K562 (cell line): Measurements from ENCODE around the gene PRELID3B. TPM values are rescaled to one million over a fixed set of nuclear protein-coding genes. Genes with fewer than 3 reads are reported as not detected.
A peak's percentile ranks its signal among the peaks of the same experiment; 100 is the strongest.

Experiments used
- CTCFL ChIP-seq: IDR thresholded peaks from 2 replicates; pipeline ENCODE4 v1.6.1; 2011; ENCODE audit warnings: borderline replicate concordance, low read depth, mild to moderate bottlenecking, moderate library complexity, low read length; ENCODE audit not compliant: insufficient read depth, poor library complexity, severe bottlenecking
- E2F8 ChIP-seq: fragments of 450-650 bp; IDR thresholded peaks from 2 replicates; pipeline ENCODE4 v1.7.1; 2018; ENCODE audit warnings: mild to moderate bottlenecking, low read depth; ENCODE audit not compliant: partially characterized antibody
- ELF1 ChIP-seq: fragments of 200-800 bp; sonication (Bioruptor generic); IDR thresholded peaks from 2 replicates; pipeline ENCODE4 v1.6.1; 2016; ENCODE audit warnings: missing genetic modification characterization, missing compliant biosample characterization
- GABPB2 ChIP-seq: fragments of 250-450 bp; sonication (Bioruptor Pico); conservative IDR thresholded peaks from 2 replicates; pipeline ENCODE4 v1.5.1; 2021; ENCODE audit warnings: mild to moderate bottlenecking
- HDAC1 ChIP-seq, 2 experiments: fragments of 450-650 bp; IDR thresholded peaks; 2 replicates each; pipeline ENCODE4 v1.6.1; 2016 to 2017; ENCODE audit warnings: inconsistent platforms in 1 of 2, mild to moderate bottlenecking in 1 of 2, moderate library complexity in 1 of 2
- HNRNPUL1 ChIP-seq: fragments of 200-400 bp; formaldehyde crosslinking; IDR thresholded peaks from 2 replicates; pipeline ENCODE4 v1.6.1; 2017; ENCODE audit warnings: low read length
- HOXB6 ChIP-seq: fragments of 250-450 bp; sonication (Bioruptor Pico); IDR thresholded peaks from 2 replicates; pipeline ENCODE4 v1.5.1; 2022; ENCODE audit warnings: mild to moderate bottlenecking, borderline replicate concordance
- JUND ChIP-seq, 2 experiments: IDR thresholded peaks; 2 replicates in 1 of 2; 3 replicates in 1 of 2; pipeline ENCODE4 v1.6.1; 2011; ENCODE audit warnings: borderline replicate concordance in 2 of 2, low read depth in 2 of 2, low read length in 2 of 2, improper control_type of control experiment in 1 of 2, missing biosample characterization in 1 of 2, missing genetic modification characterization in 1 of 2, missing genetic modification reagents in 1 of 2
- LEF1 ChIP-seq: fragments of 450-650 bp; IDR thresholded peaks from 2 replicates; pipeline ENCODE4 v1.6.1; 2016; ENCODE audit warnings: mild to moderate bottlenecking
- MCM3 ChIP-seq: fragments of 450-650 bp; IDR thresholded peaks from 2 replicates; pipeline ENCODE4 v1.6.1; 2016
- MTA3 ChIP-seq: fragments of 450-650 bp; formaldehyde crosslinking; IDR thresholded peaks from 2 replicates; pipeline ENCODE4 v1.6.1; 2017; ENCODE audit warnings: mild to moderate bottlenecking, borderline replicate concordance
- MYBL2 ChIP-seq, 2 experiments: fragments of 450-650 bp in 1 of 2; sonication (generic) in 1 of 2; formaldehyde crosslinking in 1 of 2; IDR thresholded peaks; 2 replicates each; pipeline versions ENCODE4 v1.6.1 to v1.8.1; 2017 to 2022; ENCODE audit warnings: borderline replicate concordance in 1 of 2, inconsistent platforms in 1 of 2, low read depth in 1 of 2, mild to moderate bottlenecking in 1 of 2, missing genetic modification reagents in 1 of 2, moderate library complexity in 1 of 2
- NFE2 ChIP-seq: IDR thresholded peaks from 2 replicates; pipeline ENCODE4 v1.6.1; 2014; ENCODE audit warnings: antibody characterized with exemption, low read depth
- RAD21 ChIP-seq, 2 experiments: fragments of 250-450 bp in 1 of 2; fragments of 450-650 bp in 1 of 2; sonication (Bioruptor Pico) in 1 of 2; formaldehyde crosslinking in 1 of 2; IDR thresholded peaks in 1 of 2; conservative IDR thresholded peaks in 1 of 2; 2 replicates each; pipeline versions ENCODE4 v1.4.0 to v1.8.0; 2020 to 2022; ENCODE audit warnings: mild to moderate bottlenecking in 2 of 2, moderate library complexity in 1 of 2
- RNF2 ChIP-seq: sonication (generic); IDR thresholded peaks from 2 replicates; pipeline ENCODE4 v1.6.1; 2016
- SOX6 ChIP-seq: fragments of 450-650 bp; IDR thresholded peaks from 2 replicates; pipeline ENCODE4 v1.6.1; 2014; ENCODE audit warnings: mild to moderate bottlenecking
- TGIF2 ChIP-seq: sonication (generic); formaldehyde crosslinking; IDR thresholded peaks from 2 replicates; pipeline ENCODE4 v1.8.1; 2022; ENCODE audit warnings: mild to moderate bottlenecking, missing genetic modification reagents, moderate library complexity
- ZFPM2 ChIP-seq: fragments of 250-450 bp; sonication (Bioruptor Pico); IDR thresholded peaks from 2 replicates; pipeline ENCODE4 v1.5.1; 2022; ENCODE audit warnings: mild to moderate bottlenecking
- ZNF79 ChIP-seq: fragments of 250-450 bp; sonication (Bioruptor Pico); IDR thresholded peaks from 2 replicates; pipeline ENCODE4 v1.4.0; 2020; ENCODE audit warnings: low read depth, mild to moderate bottlenecking, moderate library complexity
- polyA plus RNA-seq, 8 experiments: library from polyadenylated mRNA; depleted of rRNA in 4 of 8; stranded (reverse) in 5 of 8; unstranded in 3 of 8; fragments of >200 nt; fragmentation: Nextera tagmentation in 2 of 8; fragmentation: Illumina TruSeq in 1 of 8; extraction: Ambion mirVana in 2 of 8; extraction: Trizol in 1 of 8; gene quantifications; 2 replicates each; pipeline versions ENCODE4 v1.2.1 to v1.2.3, GENCODE V29; 2011 to 2014; ENCODE audit warnings: inconsistent platforms in 1 of 8, missing spikeins in 1 of 8
- total RNA-seq, 7 experiments: library from RNA; depleted of rRNA in 6 of 7; stranded (reverse); fragments of >200 nt in 6 of 7; fragmentation: Illumina TruSeq in 2 of 7; extraction: Trizol in 2 of 7; gene quantifications; 2 replicates each; pipeline versions ENCODE4 v1.2.1 to v1.2.3, GENCODE V29; 2011 to 2021; ENCODE audit warnings: low replicate concordance in 1 of 7
- TF ChIP-seq, protein P1 (sequence below): fragments of 250-450 bp; sonication (Bioruptor Pico); IDR thresholded peaks from 2 replicates; pipeline ENCODE4 v1.9.0; 2021; ENCODE audit warnings: mild to moderate bottlenecking, inconsistent platforms

PRELID3B gene
- total and polyA plus RNA-seq, 9 of the 15 experiments (the other 6 are each of a cell fraction or from before 2014, with no cell fraction given) = 77.0 to 186 (median 101) TPM

GRCh38 chr20:59019217-59019616 lies 23.4 kb downstream of the PRELID3B start, which contains the start of gene TUBB1 (continued):
- TF ChIP-seq ZFPM2 (CRISPR knock-in tag) (no peak), MYBL2 (IDR thresholded peaks at IDR 0.05; ENCODE audit: low read depth) (no peak), MYBL2 (CRISPR knock-in tag; IDR thresholded peaks at IDR 0.05; ENCODE audit: borderline replicate concordance) (no peak), NFE2 (peak; percentile 60), SOX6 (no peak), JUND (IDR thresholded peaks at IDR 0.05; ENCODE audit: borderline replicate concordance, low read depth, low read length) (no peak), JUND (tag; IDR thresholded peaks at IDR 0.05; ENCODE audit: borderline replicate concordance, low read depth, low read length) (peak; percentile 18; the same call in 1 of the 3 replicates), LEF1 (peak; percentile 23; the same call in 1 of the 2 replicates), E2F8 (no peak), HOXB6 (no peak), TGIF2 (CRISPR knock-in tag) (no peak), HDAC1 (IDR thresholded peaks at IDR 0.05) (peak in 1 of 2 experiments; percentile 30; a peak in 1 of 4 replicates), ELF1 (tag) (no peak), RAD21 (CRISPR knock-in tag; conservative IDR thresholded peaks at IDR 0.05 in 1 of 2, IDR thresholded peaks at IDR 0.05 in 1 of 2) (no peak), MTA3 (0 out of 2 replicates have a peak, but pooled peaks have one; percentile 44), RNF2 (no peak), MCM3 (no peak), HNRNPUL1 (no peak), CTCFL (no peak), GABPB2 (CRISPR knock-in tag) (no peak), ZNF79 (no peak)
- TF ChIP-seq, protein P1, sequence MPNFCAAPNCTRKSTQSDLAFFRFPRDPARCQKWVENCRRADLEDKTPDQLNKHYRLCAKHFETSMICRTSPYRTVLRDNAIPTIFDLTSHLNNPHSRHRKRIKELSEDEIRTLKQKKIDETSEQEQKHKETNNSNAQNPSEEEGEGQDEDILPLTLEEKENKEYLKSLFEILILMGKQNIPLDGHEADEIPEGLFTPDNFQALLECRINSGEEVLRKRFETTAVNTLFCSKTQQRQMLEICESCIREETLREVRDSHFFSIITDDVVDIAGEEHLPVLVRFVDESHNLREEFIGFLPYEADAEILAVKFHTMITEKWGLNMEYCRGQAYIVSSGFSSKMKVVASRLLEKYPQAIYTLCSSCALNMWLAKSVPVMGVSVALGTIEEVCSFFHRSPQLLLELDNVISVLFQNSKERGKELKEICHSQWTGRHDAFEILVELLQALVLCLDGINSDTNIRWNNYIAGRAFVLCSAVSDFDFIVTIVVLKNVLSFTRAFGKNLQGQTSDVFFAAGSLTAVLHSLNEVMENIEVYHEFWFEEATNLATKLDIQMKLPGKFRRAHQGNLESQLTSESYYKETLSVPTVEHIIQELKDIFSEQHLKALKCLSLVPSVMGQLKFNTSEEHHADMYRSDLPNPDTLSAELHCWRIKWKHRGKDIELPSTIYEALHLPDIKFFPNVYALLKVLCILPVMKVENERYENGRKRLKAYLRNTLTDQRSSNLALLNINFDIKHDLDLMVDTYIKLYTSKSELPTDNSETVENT (CRISPR knock-in tag) = 0 out of 2 replicates have a peak, but pooled peaks have one; percentile 17
